BLaER1 treated with 17β-estradiol and CSF1 and Interleukin-3, amounts not matched to agents 10 nM and 100 nM (cell line): ENCODE data around the gene ZNF585A.
A peak's percentile ranks its signal among the peaks of the same experiment; 100 is the strongest.
"Not testable (repeated sequence)": the region's sequence is repeated elsewhere in the genome, so short reads cannot be mapped to it uniquely, and the experiment has no call there.

Experiments
- H3K27ac ChIP-seq, 11 experiments: shearing (Covaris generic); formaldehyde crosslinking; 2 replicates each; pipeline ENCODE4 v1.8.1; 2022
- H3K27me3 ChIP-seq, 11 experiments: shearing (Covaris generic); formaldehyde crosslinking; 2 replicates each; pipeline ENCODE4 v1.8.1; 2022
- H3K36me3 ChIP-seq, 11 experiments: shearing (Covaris generic); formaldehyde crosslinking; 2 replicates each; pipeline ENCODE4 v1.8.1; 2022
- H3K4me1 ChIP-seq, 10 experiments: shearing (Covaris generic); formaldehyde crosslinking; 2 replicates each; pipeline ENCODE4 v1.8.1; 2022
- H3K4me2 ChIP-seq, 11 experiments: shearing (Covaris generic); formaldehyde crosslinking; 2 replicates each; pipeline ENCODE4 v1.8.1; 2022
- H3K4me3 ChIP-seq, 10 experiments: shearing (Covaris generic); formaldehyde crosslinking; 2 replicates each; pipeline ENCODE4 v1.8.1; 2022
- H3K9ac ChIP-seq, 11 experiments: shearing (Covaris generic); formaldehyde crosslinking; 2 replicates each; pipeline ENCODE4 v1.8.1; 2022
- H3K9me3 ChIP-seq, 11 experiments: shearing (Covaris generic); formaldehyde crosslinking; replicated peaks in 1 of 11; 2 replicates each; pipeline ENCODE4 v1.8.1; 2022
- H4K20me1 ChIP-seq, 11 experiments: shearing (Covaris generic); formaldehyde crosslinking; 2 replicates each; pipeline ENCODE4 v1.8.1; 2022
- Cebpa-rat ChIP-seq, 11 experiments: shearing (Covaris generic); IDR thresholded peaks; 2 replicates each; pipeline ENCODE4 v1.8.1; 2022

Gene ZNF585A

DNA sequence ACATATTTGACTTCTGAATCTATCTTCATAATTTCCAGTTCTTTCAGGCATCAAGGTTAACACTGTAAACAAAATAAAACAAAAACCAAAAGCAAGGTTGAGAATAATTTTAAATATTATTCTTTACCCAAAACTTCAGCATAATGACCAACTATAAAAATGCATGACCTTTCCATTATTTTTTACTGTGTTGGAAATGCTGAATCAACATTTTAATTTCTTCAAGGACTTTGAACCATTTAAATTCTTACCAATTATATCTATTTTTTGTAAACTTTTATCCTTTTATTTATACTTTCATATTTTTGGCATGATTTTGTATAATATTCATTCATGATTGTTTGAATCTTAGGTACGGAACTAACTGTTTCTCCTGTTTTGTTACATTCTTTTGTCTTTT, 6.9 kb downstream of the ZNF585A start:
- no peaks in the 10 kb centered on the region for H3K4me1 ChIP-seq
- no peak overlapping the region for H3K9ac ChIP-seq
- no peak overlapping the region for H3K4me2 ChIP-seq
- H3K36me3 ChIP-seq, result peaks cover 96 to 100% (median 100%) of the 10 kb centered on the region in 11 experiments
- no peak overlapping the region for H3K27ac ChIP-seq
- H3K9me3 ChIP-seq, result peaks cover 94 to 100% (median 100%) of the 10 kb centered on the region in 11 experiments
- TF ChIP-seq Cebpa-rat (IDR thresholded peaks at IDR 0.05), result no peak
- no peaks in the 10 kb centered on the region for H3K27me3 ChIP-seq
- no peaks in the 10 kb centered on the region for H4K20me1 ChIP-seq
- H3K4me3 ChIP-seq, result no peak overlapping the region; a peak in 1 of 20 replicates

DNA sequence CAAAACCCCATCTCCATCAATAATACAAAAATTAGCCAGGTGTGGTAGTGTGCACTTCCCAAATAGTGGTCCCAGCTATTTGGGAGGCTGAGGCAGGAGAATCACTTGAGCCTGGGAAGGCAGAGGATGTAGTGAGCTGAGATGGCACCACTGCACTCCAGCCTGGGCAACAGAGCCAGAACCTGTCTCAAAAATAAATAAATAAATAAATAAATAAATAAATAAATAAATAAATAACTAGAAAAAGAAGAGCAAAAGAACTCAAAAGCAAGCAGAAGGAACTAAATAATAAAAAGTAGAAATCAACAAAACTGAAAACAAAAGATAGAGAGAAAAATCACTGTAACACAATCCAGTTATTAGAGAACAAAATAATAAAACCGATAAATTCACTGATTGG, 12.3 kb downstream of the ZNF585A start:
- no peak for TF ChIP-seq Cebpa-rat (IDR thresholded peaks at IDR 0.05)
- peaks cover 95 to 100% (median 100%) of the 10 kb centered on the region in 11 experiments for H3K9me3 ChIP-seq
- no peak overlapping the region for H3K27ac ChIP-seq
- no peaks in the 10 kb centered on the region for H3K4me1 ChIP-seq
- no peak overlapping the region for H3K9ac ChIP-seq
- peaks cover 96 to 100% (median 100%) of the 10 kb centered on the region in 11 experiments for H3K36me3 ChIP-seq
- peak overlapping the region in 2 of 10 experiments; percentile 25 to 35; a peak in 2 of 20 replicates for H3K4me3 ChIP-seq
- H3K27me3 ChIP-seq, result no peaks in the 10 kb centered on the region
- no peaks in the 10 kb centered on the region for H4K20me1 ChIP-seq
- no peak overlapping the region for H3K4me2 ChIP-seq

DNA sequence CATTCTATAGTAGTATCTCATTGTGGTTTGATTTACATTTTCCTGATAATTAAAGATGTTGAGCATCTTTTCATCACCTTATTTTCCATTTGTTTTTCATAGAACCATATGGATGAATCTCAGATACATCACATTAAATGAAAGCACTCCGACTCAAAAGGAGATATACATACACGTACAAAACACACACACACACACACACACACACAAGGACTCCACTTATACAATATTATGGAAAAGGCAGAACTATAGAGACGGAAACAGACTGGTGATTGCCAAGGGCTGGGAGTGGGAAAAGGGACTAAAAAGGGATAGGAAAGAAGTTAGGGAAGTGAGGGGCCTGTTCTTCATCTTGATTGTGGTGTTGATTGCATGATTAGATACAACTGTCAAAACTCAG, 24.3 kb downstream of the ZNF585A start:
- H3K27ac ChIP-seq, result no peak overlapping the region
- no peak for TF ChIP-seq Cebpa-rat (IDR thresholded peaks at IDR 0.05)
- no peaks in the 10 kb centered on the region for H3K27me3 ChIP-seq
- H4K20me1 ChIP-seq, result no peaks in the 10 kb centered on the region
- H3K9ac ChIP-seq, result no peak overlapping the region
- no peak overlapping the region for H3K4me2 ChIP-seq
- H3K36me3 ChIP-seq, result peaks cover 69 to 86% (median 82%) of the 10 kb centered on the region in 11 experiments
- no peak overlapping the region for H3K4me3 ChIP-seq
- H3K9me3 ChIP-seq, result peaks cover 94 to 100% (median 97%) of the 10 kb centered on the region in 11 experiments
- no peaks in the 10 kb centered on the region for H3K4me1 ChIP-seq

- Histone ChIP-seq H3K9ac (no peak overlapping the region), H3K36me3 (peaks cover 5 to 43% (median 27%) of the 10 kb centered on the region in 11 experiments), H3K4me3 (no peak overlapping the region), H3K27ac (no peak overlapping the region), H3K4me2 (no peak overlapping the region), H3K4me1 (0 out of 20 replicates have a peak, but pooled peaks cover 0 to 3% (median 0%) of the 10 kb centered on the region in 10 experiments), H4K20me1 (no peaks in the 10 kb centered on the region), H3K9me3 (peaks cover 100% of the 10 kb centered on the region in 11 experiments), H3K27me3 (no peaks in the 10 kb centered on the region)
- no peak for TF ChIP-seq Cebpa-rat (IDR thresholded peaks at IDR 0.05)
These were observed 36.4 kb downstream of the ZNF585A start for GRCh38 chr19:37136111-37136510.

DNA sequence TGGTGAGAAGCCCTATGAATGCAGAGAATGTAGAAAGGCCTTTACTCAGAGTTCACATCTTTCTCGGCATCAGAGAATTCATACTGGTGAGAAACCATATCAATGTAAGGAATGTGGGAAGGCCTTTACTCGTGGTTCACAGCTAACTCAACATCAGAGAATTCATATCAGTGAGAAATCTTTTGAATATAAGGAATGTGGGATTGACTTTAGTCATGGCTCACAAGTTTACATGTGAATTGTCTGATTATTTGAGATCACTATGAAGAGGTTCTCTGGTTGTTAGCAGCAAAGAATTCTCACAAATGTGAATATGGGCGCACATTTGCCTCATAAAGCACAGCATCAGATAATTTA, 43.7 kb downstream of the ZNF585A start:
- H3K9me3 ChIP-seq, result peaks cover 100% of the 10 kb centered on the region in 11 experiments
- peaks cover 76 to 99% (median 91%) of the 10 kb centered on the region in 11 experiments for H3K36me3 ChIP-seq
- peak overlapping the region in 9 of 10 experiments; percentile 9 to 52 (median 28); a peak in 14 of 20 replicates for H3K4me3 ChIP-seq

DNA sequence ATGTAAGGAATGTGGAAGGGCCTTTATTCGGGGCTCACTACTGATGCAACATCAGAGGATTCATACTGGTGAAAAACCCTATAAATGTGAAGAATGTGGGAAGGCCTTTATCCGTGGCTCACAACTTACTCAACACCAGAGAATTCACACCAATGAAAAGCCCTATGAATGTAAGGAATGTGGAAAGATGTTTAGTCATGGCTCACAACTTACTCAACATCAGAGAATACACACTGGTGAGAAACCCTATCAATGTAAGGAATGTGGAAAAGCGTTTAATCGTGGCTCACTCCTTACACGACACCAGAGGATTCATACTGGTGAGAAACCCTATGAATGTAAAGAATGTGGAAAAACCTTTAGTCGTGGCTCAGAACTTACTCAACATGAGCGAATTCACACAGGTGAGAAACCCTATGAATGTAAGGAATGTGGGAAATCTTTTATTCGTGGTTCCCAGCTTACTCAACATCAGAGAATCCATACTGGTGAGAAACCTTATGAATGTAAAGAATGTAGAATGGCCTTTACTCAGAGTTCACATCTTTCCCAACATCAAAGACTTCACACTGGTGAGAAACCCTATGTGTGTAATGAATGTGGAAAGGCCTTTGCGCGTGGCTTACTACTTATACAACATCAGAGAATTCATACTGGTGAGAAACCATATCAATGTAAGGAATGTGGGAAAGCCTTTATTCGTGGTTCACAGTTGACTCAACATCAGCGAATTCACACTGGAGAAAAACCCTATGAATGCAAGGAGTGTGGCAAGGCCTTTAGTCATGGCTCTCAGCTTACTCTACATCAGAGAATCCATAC, 44.3 kb downstream of the ZNF585A start:
- peaks cover 100% of the 10 kb centered on the region in 11 experiments for H3K9me3 ChIP-seq
- H3K4me2 ChIP-seq, result no peak overlapping the region
- no peak overlapping the region for H3K27ac ChIP-seq
- TF ChIP-seq Cebpa-rat (IDR thresholded peaks at IDR 0.05), result no peak
- no peaks in the 10 kb centered on the region for H3K27me3 ChIP-seq
- H3K9ac ChIP-seq, result no peak overlapping the region
- peak overlapping the region in 9 of 10 experiments; percentile 17 to 52 (median 34); a peak in 16 of 20 replicates for H3K4me3 ChIP-seq
- H4K20me1 ChIP-seq, result no peaks in the 10 kb centered on the region
- peaks cover 81 to 99% (median 92%) of the 10 kb centered on the region in 11 experiments for H3K36me3 ChIP-seq
- H3K4me1 ChIP-seq, result no peaks in the 10 kb centered on the region

More for the DNA sequence above, 43.7 kb downstream of the ZNF585A start:
- TF ChIP-seq Cebpa-rat (IDR thresholded peaks at IDR 0.05), result no peak
- Histone ChIP-seq H3K27ac (no peak overlapping the region), H3K4me2 (no peak overlapping the region), H3K9ac (no peak overlapping the region), H3K4me1 (no peaks in the 10 kb centered on the region), H3K27me3 (no peaks in the 10 kb centered on the region), H4K20me1 (no peaks in the 10 kb centered on the region)

GRCh38 chr19:37122093-37122492, 50.4 kb downstream of the ZNF585A start:
- H3K4me1 ChIP-seq, H3K27me3 ChIP-seq, H3K4me3 ChIP-seq, H3K4me2 ChIP-seq, H3K9ac ChIP-seq, H3K27ac ChIP-seq, H4K20me1 ChIP-seq: not testable (repeated sequence)
- Histone ChIP-seq H3K36me3 (peaks cover 35 to 50% (median 44%) of the 10 kb centered on the region in 11 experiments), H3K9me3 (peaks cover 56 to 80% (median 62%) of the 10 kb centered on the region in 11 experiments)

- no peak for TF ChIP-seq Cebpa-rat (IDR thresholded peaks at IDR 0.05)
These were observed 58.5 kb downstream of the ZNF585A start for GRCh38 chr19:37114001-37114400.

GRCh38 chr19:37111753-37112152, 60.7 kb downstream of the ZNF585A start:
- H3K4me1 ChIP-seq, H3K9ac ChIP-seq, H3K27me3 ChIP-seq, H3K4me2 ChIP-seq, H3K27ac ChIP-seq, H4K20me1 ChIP-seq: not testable (repeated sequence)
- Histone ChIP-seq H3K36me3 (peaks cover 95 to 100% (median 98%) of the 10 kb centered on the region in 11 experiments), H3K9me3 (peaks cover 99 to 100% (median 100%) of the 10 kb centered on the region in 11 experiments), H3K4me3 (0 out of 20 replicates have a peak overlapping the region, but pooled peaks of 1 of the 10 experiments have one; percentile 31)

More at GRCh38 chr19:37114001-37114400, 58.5 kb downstream of the ZNF585A start:
- Histone ChIP-seq H3K27me3 (no peaks in the 10 kb centered on the region), H3K4me2 (no peak overlapping the region), H3K9me3 (peaks cover 89 to 99% (median 92%) of the 10 kb centered on the region in 11 experiments), H3K27ac (no peak overlapping the region), H3K4me3 (peak overlapping the region in 8 of 10 experiments; percentile 2 to 38 (median 20); a peak in 9 of 20 replicates), H3K9ac (no peak overlapping the region), H4K20me1 (no peaks in the 10 kb centered on the region), H3K36me3 (peaks cover 74 to 86% (median 78%) of the 10 kb centered on the region in 11 experiments), H3K4me1 (no peaks in the 10 kb centered on the region)

DNA sequence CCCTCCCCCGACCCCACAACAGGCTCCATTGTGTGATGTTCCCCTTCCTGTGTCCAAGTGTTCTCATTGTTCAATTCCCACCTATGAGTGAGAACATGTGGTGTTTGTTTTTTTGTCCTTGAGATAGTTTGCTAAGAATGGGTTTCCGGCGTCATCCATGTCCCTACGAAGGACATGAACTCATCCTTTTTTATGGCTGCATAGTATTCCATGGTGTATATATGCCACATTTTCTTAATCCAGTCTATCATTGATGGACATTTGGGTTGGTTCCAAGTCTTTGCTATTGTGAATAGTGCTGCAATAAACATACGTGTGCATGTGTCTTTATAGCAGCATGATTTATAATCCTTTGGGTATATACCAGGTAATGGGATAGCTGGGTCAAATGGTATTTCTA, 68.4 kb downstream of the ZNF585A start:
- not testable (repeated sequence) for H3K27me3 ChIP-seq, H4K20me1 ChIP-seq, H3K4me1 ChIP-seq, H3K4me2 ChIP-seq, H3K9ac ChIP-seq, H3K4me3 ChIP-seq, H3K27ac ChIP-seq
- Histone ChIP-seq H3K9me3 (peaks cover 92 to 98% (median 95%) of the 10 kb centered on the region in 11 experiments), H3K36me3 (peaks cover 73 to 84% (median 78%) of the 10 kb centered on the region in 11 experiments)
